Stimulated activated CD8-positive, alpha-beta memory T cell treated with anti-CD3 and anti-CD28 coated beads, Interleukin-4, amount 100 ng/mL, for 1 hour (primary cell): Measurements from ENCODE around the gene LRRK1.

Experiments used
- DNase-seq, 2 donors: peaks; one replicate each; pipeline ENCODE4 v3.0.0-alpha.2; 2020; ENCODE audit warnings: low read depth in 2 of 2, low spot score in 1 of 2

Gene LRRK1

GRCh38 chr15:100911086-100911485, 8.1 kb upstream of the LRRK1 start:
- DNase-seq = no peak

DNA sequence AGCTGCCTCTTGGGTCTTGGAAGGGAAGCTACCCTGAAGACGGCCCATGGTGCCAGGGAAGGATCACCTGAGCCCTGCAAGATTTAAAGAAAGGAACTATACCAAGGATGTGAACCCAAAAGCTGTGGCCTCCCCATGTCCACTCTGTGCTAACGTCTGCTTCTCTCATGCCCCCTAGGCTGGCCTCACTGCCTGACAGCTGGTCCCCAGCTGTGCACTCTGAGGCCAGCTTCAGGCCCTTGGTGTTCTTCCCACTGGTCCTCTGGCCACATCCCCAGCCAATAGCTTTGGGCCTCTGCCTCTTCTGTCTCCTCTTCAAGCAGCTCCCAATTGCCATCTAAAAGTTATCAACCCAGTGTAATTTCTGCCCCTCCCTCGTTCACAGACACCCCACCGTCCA, 5.2 kb upstream of the LRRK1 start:
- DNase-seq = no peak

DNA sequence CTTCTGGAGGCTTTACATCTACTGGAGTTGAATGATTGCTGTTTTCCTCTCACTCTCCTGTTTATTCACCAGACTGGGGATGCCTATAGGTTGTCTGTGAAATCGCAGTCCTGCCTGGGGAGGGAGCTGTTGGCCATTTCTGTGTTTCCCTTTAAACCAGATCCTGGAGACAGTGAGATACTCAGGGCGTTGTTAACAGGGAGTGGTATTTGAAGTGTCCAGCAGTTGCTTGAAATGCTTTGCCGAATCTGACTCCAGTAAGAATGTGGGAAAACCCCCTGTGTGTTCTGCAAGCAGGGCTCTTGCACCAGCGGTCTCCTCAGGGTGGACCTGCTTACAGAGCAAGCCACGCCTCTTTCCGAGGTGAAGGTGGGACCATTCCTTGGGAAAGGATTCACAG, 4.3 kb upstream of the LRRK1 start:
- no peak for DNase-seq

DNA sequence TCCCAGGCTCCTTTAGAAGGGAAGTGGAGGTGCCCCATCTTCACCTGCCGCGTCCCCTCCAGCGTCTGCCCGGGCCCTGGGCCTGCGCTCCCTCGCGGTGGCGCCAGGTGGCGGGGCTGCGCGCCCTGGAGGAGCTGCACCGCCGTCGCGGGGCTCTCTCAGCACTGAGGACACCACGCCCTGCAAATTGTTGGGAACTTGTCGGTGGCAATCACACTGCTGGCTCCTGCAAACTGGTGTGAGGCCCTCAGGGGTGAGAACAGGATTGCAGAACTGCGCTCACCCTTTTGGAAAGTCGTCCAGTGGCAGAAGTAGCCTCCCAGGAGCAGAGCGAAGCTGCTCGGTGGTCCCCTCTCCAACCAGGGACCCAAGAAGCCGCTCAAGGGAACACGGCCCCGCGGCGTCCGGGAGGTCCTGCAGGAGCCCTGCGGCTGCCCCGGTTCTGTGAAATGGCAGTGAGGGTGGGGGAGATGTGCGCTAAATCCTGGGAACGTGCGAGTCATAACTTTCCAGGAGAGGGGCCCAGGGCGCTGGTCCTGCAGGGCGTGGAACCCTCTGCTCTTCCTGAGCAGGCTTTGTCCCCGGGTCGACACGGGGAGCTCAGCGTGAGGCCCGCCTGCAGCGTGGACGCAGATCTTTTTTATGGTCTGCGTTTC, 995 bp upstream of the LRRK1 start:
- peak; percentile 5 to 27 for DNase-seq

DNA sequence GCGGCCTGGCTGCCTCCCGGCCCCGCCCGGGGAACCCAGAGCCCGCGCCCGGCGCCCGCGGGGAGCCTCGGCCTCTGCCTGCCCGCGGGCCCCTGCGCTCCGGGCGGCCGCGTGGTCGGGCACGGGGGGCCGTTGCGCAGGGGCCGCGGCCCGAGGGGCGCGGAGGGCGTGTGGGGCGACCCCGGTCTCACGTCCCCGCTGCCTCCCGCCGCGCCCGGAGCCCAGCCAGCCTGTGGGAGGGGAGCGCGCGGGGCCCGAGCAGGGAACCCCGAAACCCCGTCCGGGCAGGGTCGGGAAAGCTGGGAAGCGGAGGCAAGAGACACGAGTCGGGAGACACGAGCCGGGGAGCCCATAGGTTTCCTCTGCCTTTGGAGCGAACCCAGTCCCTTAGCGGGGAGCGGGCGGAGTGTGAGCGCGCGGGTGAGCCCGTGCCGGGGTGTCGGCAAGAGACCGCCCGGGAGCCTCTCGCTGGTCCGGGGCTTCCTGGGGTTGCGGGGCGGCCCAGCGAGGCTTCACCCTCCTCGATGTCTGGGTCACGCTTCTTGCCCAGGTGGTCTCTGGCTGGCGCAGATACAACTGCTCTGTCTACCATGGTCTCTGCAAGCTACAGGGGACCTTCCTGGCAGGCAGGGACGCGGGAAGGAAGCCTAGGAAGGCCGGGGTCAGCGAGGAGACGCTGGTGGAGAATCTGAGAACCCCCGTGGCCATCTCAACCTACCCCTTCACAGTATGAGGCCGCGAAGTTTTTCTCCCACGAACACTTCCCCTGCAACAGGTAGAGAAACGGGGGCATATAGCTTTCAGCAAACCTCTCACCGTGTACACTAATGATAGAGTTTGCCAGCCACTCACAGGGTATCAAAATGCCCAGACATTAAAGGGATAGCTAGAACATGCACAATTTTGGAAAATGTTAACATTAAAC, 586 bp downstream of the LRRK1 start:
- no peak for DNase-seq

DNA sequence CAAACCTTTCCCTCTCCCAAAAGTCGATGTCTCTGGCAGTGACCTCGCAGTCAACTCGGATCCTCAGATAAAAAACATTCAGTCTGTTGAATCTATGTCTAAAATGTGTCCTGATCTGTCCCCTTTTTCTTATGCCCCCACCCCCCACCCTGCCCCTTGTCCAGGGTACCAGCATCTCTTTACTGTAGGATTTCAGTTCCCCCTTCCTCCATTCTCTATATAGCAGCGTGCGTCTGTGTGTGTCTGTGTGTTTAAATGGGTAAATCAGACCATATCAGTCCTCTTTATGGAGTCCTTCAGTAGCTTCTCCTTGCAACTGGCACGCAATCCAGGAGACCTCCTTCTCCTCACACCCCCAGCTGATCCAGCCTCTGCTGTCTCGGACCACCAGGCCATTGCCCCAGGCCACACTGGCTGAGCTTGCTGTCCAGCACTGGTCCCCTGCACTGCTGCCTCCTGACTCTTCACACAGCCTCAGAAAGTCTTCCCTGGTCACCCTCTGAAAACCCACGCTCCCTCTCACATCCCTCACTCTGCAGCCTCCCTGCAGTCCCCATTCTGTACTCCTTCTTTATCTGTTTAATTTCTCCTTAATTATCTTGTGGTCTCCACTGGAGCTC, 1.5 kb downstream of the LRRK1 start:
- no peak for DNase-seq

- no peak for DNase-seq
These were observed 3.3 kb downstream of the LRRK1 start for GRCh38 chr15:100922192-100923040.

DNA sequence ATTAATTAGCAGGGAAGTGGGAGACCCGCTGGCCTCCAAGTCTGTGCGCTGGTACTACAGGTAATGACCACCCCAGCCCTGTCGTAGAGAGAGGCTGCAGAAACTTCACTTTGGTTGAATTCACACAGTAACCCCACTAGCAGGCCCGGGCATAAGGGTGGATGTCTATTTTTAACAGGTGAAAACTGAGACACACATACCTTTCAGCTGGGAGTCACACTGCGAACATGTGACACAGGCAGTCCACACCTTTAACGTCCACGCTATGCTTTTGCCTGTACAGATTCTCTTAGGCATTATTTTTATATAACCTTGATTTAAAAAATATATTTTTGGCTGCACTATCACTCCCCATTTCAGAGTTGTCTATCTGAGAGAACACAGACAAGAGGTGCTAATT, 3.9 kb downstream of the LRRK1 start:
- DNase-seq = no peak

DNA sequence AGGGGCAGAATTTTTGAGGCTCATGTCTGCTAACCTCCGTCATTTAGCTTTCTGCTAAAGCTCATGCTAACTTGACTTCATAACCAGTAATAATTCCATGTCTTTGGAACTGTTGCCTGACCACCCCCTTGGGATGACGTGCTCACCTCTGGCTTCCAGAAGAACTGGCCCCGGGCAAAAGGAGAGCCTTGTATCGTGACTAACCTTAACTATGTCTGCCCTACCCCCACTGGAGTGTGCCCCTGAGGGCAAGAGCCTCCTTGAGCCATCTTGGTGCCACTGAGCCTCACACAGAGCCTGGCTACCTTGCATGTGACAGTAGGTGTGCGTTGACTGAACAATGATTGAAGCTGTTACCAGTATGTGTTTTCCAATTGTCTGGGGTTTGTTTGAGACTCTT, 4.7 kb downstream of the LRRK1 start:
- no peak for DNase-seq

- no peak for DNase-seq
These were observed 5.3 kb downstream of the LRRK1 start for GRCh38 chr15:100924436-100924835.

DNA sequence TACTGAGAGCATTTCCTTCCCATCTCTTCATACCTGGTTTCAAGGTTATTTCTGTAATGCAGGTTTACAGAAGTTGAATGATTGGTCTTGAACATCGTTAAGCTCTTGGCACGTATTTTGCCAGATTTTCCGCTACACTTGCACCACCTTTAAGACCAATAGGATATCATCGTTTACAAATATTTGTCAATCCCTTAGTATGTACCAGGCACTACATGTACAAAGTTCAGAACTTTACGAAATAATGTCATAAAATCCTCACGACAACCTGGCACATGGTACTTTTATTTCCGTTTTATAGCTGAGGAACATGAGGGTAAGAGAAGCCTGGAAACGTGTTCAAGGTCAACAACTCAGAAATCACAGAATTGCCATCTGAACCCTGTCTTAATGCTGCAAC, 6.3 kb downstream of the LRRK1 start:
- DNase-seq = no peak

GRCh38 chr15:100926258-100926657, 7.1 kb downstream of the LRRK1 start:
- no peak for DNase-seq

DNA sequence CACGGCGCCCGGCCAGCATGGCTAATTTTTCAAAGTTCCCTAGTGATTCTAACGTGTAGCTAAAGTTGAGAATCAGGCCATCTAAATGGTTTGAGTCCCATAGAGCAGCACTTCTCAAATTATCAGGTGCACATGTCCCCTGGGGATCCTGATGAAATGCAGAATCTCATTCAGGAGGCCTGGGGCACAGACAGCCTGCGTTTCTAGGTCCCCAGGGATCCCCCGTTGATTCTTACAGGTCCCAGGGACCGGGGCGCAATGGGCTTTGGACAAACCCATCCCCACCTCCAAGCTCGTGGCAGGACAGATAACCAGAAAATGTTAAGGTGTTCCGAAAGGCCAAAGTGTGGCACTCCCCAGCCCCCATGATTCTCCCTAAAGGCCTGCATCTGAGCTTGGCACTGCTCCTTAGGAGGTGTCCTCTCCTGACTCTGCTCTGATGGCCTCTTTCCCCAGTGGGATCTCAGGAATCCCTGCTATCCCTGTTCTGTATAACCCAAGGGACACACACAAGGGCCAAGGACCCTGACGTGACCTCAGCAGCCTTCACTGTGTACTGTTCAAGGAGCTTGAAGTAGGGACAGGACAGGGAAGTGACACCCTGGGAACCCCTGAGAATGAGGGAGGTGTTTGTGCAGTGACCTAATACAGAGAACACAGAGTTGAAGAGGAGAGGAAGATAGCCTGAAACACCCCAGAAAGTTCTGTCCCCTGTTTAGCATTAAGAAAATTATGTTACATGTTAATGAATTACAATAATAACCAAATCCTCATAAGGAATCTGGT, 8.0 kb downstream of the LRRK1 start:
- no peak for DNase-seq

GRCh38 chr15:100928632-100929280, 9.6 kb downstream of the LRRK1 start:
- DNase-seq = no peak

GRCh38 chr15:100929641-100930042, 10.5 kb downstream of the LRRK1 start:
- no peak for DNase-seq

DNA sequence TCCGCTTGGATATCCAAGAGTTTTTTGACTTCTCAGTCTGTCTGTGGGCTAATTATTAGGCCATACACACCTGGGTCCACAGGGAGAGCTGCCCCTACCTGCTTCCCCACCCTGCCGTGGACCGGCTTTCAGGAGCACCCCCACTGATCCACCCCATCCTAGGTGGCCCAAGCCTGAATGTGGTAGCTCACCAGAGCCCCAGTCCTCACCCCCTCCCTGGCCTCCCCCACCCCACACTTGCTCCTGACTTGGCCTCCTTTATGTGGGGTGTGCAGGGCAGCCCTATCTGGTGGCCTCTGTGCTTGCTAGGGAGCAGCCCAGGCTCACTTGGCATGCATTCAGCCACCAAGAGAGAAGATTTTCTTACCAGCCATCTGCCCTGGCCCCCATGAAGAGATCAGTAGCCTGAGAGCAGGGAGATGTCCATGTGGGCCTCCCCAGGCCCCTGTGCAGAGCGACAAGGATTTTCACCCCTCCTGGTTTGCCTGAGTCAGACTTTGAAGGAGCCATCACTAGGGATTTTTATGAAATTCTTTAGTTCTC, 11.2 kb downstream of the LRRK1 start:
- DNase-seq = no peak

DNA sequence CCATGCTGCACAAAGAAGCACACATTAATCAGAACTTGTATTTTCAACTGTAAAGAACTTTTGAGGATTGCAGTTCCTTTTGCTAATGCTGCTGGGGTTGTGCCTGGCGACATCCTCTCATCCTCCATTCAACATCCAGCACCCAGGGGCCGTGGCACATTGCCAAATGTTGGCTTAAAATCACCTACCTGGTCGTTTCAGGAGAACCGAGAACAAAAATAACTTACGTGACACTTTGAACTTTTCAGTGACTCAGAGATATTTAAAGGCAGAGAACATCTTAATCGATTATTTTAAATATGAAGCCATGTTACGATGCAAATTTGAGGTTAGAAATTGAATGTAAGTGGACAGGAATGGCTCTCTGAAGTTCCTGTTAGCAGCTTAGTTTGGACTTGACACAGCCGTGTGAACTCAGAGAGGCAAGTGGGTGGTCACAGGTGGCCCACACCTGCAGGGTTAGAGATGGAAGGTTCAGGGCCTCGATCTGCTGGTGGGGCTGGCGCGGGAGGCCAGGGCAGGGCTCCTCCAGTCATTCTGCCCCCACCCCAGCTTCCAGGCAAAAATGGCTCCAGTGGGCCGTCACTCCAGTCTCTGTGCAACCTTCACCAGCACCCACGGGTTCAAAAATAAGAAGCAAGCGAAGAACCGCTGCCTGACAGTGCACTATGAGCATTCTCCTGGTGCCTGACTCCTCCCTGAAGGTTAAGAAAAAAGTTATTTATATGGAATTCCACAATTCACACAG, 12.2 kb downstream of the LRRK1 start:
- DNase-seq = no peak

GRCh38 chr15:100932676-100933348, 13.7 kb downstream of the LRRK1 start:
- DNase-seq = no peak
